HepG2 (cell line): ENCODE results near the gene PDK2. TPM values are rescaled to one million over a fixed set of nuclear protein-coding genes. Genes with fewer than 3 reads are reported as not detected.

Experiments
- GATA4 ChIP-seq: sonication (generic); IDR thresholded peaks from 2 replicates; pipeline ENCODE4 v1.6.1; 2016; ENCODE audit warnings: antibody characterized with exemption, low read depth, borderline replicate concordance
- ISL2 ChIP-seq: sonication (generic); formaldehyde crosslinking; IDR thresholded peaks from 2 replicates; pipeline ENCODE4 v1.5.0; 2020; ENCODE audit warnings: missing genetic modification reagents
- KAT2B ChIP-seq: fragments of 150-350 bp; IDR thresholded peaks from 2 replicates; pipeline ENCODE4 v1.6.1; 2014; ENCODE audit warnings: low read depth, low read length, borderline replicate concordance
- KDM1A ChIP-seq: IDR thresholded peaks from 2 replicates; pipeline ENCODE4 v1.6.1; 2016; ENCODE audit warnings: missing compliant biosample characterization
- MAFK ChIP-seq, 2 experiments: IDR thresholded peaks in 1 of 2; conservative IDR thresholded peaks in 1 of 2; 2 replicates each; pipeline ENCODE4 v1.6.1; 2011; ENCODE audit warnings: improper control_type of control experiment in 2 of 2, low read length in 2 of 2
- NCOA2 ChIP-seq: sonication (generic); formaldehyde crosslinking; IDR thresholded peaks from 2 replicates; pipeline ENCODE4 v1.8.0; 2022; ENCODE audit warnings: inconsistent platforms
- SATB2 ChIP-seq: sonication (generic); formaldehyde crosslinking; IDR thresholded peaks from 2 replicates; pipeline ENCODE4 v1.5.0; 2020; ENCODE audit warnings: missing genetic modification reagents
- TMF1 ChIP-seq: sonication (generic); formaldehyde crosslinking; IDR thresholded peaks from 2 replicates; pipeline ENCODE4 v1.8.1; 2022; ENCODE audit warnings: low read depth, missing genetic modification reagents
- TOE1 ChIP-seq: sonication (generic); formaldehyde crosslinking; IDR thresholded peaks from 2 replicates; pipeline ENCODE4 v1.4.0; 2020; ENCODE audit warnings: mild to moderate bottlenecking, missing genetic modification reagents
- ZNF232 ChIP-seq: sonication (generic); formaldehyde crosslinking; IDR thresholded peaks from 2 replicates; pipeline ENCODE4 v1.4.0; 2020; ENCODE audit warnings: missing genetic modification reagents, borderline replicate concordance
- ZNF354B ChIP-seq: sonication (generic); formaldehyde crosslinking; IDR thresholded peaks from 2 replicates; pipeline ENCODE4 v1.8.0; 2022; ENCODE audit warnings: mild to moderate bottlenecking, missing genetic modification reagents
- ZNF576 ChIP-seq: sonication (generic); formaldehyde crosslinking; IDR thresholded peaks from 2 replicates; pipeline ENCODE4 v1.4.0; 2020; ENCODE audit warnings: mild to moderate bottlenecking, missing genetic modification reagents
- ZNF792 ChIP-seq: IDR thresholded peaks from 2 replicates; pipeline ENCODE4 v1.6.1; 2016
- polyA plus RNA-seq, 8 experiments: library from polyadenylated mRNA; depleted of rRNA in 3 of 8; stranded (reverse) in 7 of 8; unstranded in 1 of 8; fragments of >200 nt; fragmentation: Illumina TruSeq in 4 of 8; extraction: Trizol in 4 of 8; gene quantifications; 2 replicates each; pipeline versions ENCODE4 v1.2.1 to v1.2.3, GENCODE V29; 2011 to 2016; ENCODE audit warnings: low read depth in 4 of 8, missing spikeins in 1 of 8, mixed read lengths in 1 of 8; ENCODE audit not compliant: insufficient read depth in 1 of 8
- total RNA-seq, 5 experiments: library from RNA; depleted of rRNA; stranded (reverse); fragments of >200 nt; fragmentation: Illumina TruSeq; extraction: Trizol; gene quantifications; 2 replicates each; pipeline ENCODE4 v1.2.3, GENCODE V29; 2016; ENCODE audit warnings: low read depth in 1 of 5
- TF ChIP-seq, protein P1 (sequence below): sonication (generic); formaldehyde crosslinking; IDR thresholded peaks from 2 replicates; pipeline ENCODE4 v1.4.0; 2020; ENCODE audit warnings: missing genetic modification reagents, mild to moderate bottlenecking, borderline replicate concordance
- TF ChIP-seq, protein P2 (sequence below): sonication (generic); formaldehyde crosslinking; IDR thresholded peaks from 2 replicates; pipeline ENCODE4 v1.5.0; 2020; ENCODE audit warnings: mild to moderate bottlenecking, low read depth, missing genetic modification reagents, borderline replicate concordance
- TF ChIP-seq, protein P3 (sequence below): sonication (generic); formaldehyde crosslinking; IDR thresholded peaks from 2 replicates; pipeline ENCODE4 v1.5.1; 2020; ENCODE audit warnings: mild to moderate bottlenecking, moderate library complexity, missing genetic modification reagents
- TF ChIP-seq, protein P4 (sequence below): sonication (generic); formaldehyde crosslinking; IDR thresholded peaks from 2 replicates; pipeline ENCODE4 v1.4.0; 2020; ENCODE audit warnings: mild to moderate bottlenecking, missing genetic modification reagents

PDK2 gene
- total and polyA plus RNA-seq, 2 of the 13 experiments (the other 11 are each of a cell fraction or from before 2014, with no cell fraction given): 18.5 to 59.7 TPM

DNA sequence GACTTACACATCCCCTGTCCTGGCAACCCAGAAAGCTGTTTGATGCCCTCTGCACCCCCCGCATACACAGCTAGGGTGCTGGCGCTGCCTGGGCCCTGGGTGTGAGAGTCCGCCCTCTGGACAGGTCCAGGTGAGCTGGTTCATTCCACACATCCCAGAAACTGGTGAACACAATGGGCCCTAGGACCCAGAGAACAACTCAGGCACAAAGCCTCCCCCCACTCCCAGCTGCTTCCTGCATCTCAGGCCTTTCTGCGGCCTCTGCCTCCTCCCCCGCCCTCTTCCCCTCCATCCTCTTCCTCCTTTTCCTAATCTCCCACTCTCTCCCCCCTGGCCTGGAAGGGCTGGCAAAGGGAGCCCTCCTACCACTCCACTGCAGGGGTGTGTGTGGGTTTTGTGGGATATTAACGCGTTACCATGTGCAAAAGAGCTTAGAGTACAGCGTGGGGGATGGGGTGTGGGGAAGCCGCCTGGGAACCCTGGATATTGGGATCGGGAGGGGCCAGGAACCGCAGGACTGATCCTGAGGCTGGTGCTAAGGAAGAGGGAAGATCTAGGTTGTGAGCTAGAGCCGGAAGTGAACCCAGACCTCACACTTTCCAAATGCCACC, 56.9 kb downstream of the PDK2 start (continued):
- TF ChIP-seq, protein P1, sequence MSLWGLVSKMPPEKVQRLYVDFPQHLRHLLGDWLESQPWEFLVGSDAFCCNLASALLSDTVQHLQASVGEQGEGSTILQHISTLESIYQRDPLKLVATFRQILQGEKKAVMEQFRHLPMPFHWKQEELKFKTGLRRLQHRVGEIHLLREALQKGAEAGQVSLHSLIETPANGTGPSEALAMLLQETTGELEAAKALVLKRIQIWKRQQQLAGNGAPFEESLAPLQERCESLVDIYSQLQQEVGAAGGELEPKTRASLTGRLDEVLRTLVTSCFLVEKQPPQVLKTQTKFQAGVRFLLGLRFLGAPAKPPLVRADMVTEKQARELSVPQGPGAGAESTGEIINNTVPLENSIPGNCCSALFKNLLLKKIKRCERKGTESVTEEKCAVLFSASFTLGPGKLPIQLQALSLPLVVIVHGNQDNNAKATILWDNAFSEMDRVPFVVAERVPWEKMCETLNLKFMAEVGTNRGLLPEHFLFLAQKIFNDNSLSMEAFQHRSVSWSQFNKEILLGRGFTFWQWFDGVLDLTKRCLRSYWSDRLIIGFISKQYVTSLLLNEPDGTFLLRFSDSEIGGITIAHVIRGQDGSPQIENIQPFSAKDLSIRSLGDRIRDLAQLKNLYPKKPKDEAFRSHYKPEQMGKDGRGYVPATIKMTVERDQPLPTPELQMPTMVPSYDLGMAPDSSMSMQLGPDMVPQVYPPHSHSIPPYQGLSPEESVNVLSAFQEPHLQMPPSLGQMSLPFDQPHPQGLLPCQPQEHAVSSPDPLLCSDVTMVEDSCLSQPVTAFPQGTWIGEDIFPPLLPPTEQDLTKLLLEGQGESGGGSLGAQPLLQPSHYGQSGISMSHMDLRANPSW (CRISPR knock-in tag): no peak
- TF ChIP-seq MAFK (conservative IDR thresholded peaks at IDR 0.05 in 1 of 2, IDR thresholded peaks at IDR 0.05 in 1 of 2; ENCODE audit: low read length in 2 of 2): no peak
- TF ChIP-seq SATB2 (CRISPR knock-in tag): no peak
- no peak for TF ChIP-seq TMF1 (CRISPR knock-in tag)
- no peak for TF ChIP-seq ZNF576 (CRISPR knock-in tag)
- TF ChIP-seq, protein P2, sequence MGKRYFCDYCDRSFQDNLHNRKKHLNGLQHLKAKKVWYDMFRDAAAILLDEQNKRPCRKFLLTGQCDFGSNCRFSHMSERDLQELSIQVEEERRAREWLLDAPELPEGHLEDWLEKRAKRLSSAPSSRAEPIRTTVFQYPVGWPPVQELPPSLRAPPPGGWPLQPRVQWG (CRISPR knock-in tag): no peak
- TF ChIP-seq, protein P3, sequence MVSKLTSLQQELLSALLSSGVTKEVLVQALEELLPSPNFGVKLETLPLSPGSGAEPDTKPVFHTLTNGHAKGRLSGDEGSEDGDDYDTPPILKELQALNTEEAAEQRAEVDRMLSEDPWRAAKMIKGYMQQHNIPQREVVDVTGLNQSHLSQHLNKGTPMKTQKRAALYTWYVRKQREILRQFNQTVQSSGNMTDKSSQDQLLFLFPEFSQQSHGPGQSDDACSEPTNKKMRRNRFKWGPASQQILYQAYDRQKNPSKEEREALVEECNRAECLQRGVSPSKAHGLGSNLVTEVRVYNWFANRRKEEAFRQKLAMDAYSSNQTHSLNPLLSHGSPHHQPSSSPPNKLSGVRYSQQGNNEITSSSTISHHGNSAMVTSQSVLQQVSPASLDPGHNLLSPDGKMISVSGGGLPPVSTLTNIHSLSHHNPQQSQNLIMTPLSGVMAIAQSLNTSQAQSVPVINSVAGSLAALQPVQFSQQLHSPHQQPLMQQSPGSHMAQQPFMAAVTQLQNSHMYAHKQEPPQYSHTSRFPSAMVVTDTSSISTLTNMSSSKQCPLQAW (CRISPR knock-in tag): peak; percentile 87; the same call in 1 of the 2 replicates
- no peak for TF ChIP-seq ZNF354B (CRISPR knock-in tag)
- TF ChIP-seq TOE1 (CRISPR knock-in tag): no peak
- TF ChIP-seq GATA4: no peak
- TF ChIP-seq ISL2 (CRISPR knock-in tag): peak; percentile 20; the same call in 1 of the 2 replicates
- TF ChIP-seq, protein P4, sequence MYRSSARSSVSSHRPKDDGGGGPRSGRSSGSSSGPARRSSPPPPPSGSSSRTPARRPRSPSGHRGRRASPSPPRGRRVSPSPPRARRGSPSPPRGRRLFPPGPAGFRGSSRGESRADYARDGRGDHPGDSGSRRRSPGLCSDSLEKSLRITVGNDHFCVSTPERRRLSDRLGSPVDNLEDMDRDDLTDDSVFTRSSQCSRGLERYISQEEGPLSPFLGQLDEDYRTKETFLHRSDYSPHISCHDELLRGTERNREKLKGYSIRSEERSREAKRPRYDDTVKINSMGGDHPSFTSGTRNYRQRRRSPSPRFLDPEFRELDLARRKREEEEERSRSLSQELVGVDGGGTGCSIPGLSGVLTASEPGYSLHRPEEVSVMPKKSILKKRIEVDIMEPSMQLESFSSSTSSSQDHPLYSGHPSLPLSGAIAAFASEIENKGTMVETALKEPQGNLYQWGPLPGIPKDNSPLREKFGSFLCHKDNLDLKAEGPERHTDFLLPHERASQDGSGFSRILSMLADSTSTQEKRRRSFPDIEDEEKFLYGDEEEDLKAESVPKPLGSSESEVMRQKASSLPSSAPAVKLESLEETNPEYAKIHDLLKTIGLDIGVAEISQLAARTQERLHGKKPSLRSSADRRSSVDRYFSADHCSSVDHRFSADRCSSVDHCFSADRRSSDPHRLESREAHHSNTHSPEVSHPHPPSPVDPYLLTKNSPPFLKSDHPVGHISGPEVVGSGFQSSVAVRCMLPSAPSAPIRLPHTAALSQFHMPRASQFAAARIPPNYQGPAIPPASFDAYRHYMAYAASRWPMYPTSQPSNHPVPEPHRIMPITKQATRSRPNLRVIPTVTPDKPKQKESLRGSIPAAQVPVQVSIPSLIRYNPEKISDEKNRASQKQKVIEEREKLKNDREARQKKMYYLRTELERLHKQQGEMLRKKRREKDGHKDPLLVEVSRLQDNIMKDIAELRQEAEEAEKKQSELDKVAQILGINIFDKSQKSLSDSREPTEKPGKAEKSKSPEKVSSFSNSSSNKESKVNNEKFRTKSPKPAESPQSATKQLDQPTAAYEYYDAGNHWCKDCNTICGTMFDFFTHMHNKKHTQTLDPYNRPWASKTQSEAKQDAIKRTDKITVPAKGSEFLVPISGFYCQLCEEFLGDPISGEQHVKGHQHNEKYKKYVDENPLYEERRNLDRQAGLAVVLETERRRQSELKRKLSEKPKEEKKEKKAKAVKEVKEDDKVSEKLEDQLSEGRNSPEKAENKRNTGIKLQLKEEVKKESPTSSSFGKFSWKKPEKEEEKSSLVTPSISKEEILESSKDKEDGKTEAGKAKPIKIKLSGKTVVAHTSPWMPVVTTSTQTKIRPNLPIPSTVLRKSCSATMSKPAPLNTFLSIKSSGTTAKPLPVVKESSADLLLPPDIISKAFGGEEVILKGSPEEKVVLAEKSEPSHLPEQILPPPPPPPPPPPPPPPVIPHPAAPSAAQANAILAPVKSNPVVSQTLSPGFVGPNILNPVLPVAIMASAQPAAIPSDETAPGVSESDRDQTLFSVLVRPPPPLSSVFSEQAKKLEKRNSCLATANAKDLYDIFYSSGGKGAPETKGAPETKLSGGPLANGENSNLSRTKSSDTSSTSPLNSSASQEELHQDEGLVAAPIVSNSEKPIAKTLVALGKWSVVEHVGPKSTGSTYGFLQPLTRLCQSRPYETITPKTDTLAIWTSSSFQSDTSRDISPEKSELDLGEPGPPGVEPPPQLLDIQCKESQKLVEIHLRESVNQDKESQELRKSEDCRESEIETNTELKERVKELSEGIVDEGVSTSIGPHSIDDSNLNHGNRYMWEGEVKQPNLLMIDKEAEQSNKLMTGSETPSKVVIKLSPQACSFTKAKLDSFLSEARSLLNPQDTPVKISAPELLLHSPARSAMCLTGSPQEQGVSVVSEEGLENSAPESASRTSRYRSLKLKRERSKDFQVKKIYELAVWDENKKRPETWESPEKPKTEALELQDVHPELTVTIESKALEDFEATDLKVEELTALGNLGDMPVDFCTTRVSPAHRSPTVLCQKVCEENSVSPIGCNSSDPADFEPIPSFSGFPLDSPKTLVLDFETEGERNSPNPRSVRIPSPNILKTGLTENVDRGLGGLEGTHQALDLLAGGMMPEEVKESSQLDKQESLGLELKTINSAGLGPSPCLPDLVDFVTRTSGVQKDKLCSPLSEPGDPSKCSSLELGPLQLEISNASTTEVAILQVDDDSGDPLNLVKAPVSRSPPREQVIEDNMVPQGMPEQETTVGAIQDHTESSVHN (CRISPR knock-in tag): no peak
- TF ChIP-seq NCOA2 (CRISPR knock-in tag): no peak
- TF ChIP-seq KDM1A (CRISPR knock-in tag): peak; percentile 96
- TF ChIP-seq ZNF792 (CRISPR knock-in tag): peak; percentile 71; the same call in 1 of the 2 replicates
- no peak for TF ChIP-seq KAT2B
- no peak for TF ChIP-seq ZNF232 (CRISPR knock-in tag)
